ENCODE measurements around the gene KRTAP5-7. TPM values are rescaled to one million over a fixed set of nuclear protein-coding genes. Genes with fewer than 3 reads are reported as not detected.

KRTAP5-7 gene
- total RNA-seq, 1 donor from 2014 or later, result not detected

DNA sequence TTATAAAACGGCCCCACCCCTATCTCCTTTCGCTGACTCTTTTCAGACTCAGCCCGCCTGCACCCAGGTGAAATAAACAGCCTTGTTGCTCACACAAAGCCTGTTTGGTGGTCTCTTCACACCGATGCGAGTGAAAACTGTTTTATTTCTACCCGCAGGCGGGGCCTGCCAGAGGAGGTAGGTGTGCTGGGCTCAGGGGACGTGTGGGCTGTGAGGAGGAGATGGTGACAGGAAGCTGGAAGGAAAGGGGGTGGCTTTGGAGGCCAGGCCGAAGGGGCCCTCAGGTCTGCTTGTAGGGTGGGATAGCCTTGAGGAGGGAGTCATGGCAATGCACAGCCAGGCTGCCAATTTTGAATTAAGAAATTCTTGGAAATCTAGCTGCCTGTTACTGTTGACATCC is 21.3 kb upstream of the KRTAP5-7 start:
- Mint-ChIP-seq H3K27ac (peak overlapping the region; percentile 60), H3K4me1 (peaks cover 19% of the 10 kb centered on the region), H3K9me3 (peaks cover 25% of the 10 kb centered on the region), H3K36me3 (peaks cover 8% of the 10 kb centered on the region), H3K27me3 (ENCODE audit: insufficient read depth, low read depth) (peaks cover 2% of the 10 kb centered on the region), H3K4me3 (no peak overlapping the region)
- Histone ChIP-seq H3K27me3 (no peaks in the 10 kb centered on the region), H2AFZ (replicated peaks) (no peak overlapping the region), H3K9me3 (ENCODE audit: low read depth) (peaks cover 6% of the 10 kb centered on the region), H3F3A (ENCODE audit: low read depth) (peaks cover 4% of the 10 kb centered on the region), H3K4me2 (no peak overlapping the region), H3K79me2 (ENCODE audit: low read depth) (no peaks in the 10 kb centered on the region), H3K4me1 (peaks cover 15% of the 10 kb centered on the region), H3K9ac (no peak overlapping the region), H3K36me3 (no peaks in the 10 kb centered on the region), H4K20me1 (ENCODE audit: low read depth) (no peaks in the 10 kb centered on the region), H3K27ac (no peak overlapping the region), H3K4me3 (no peak overlapping the region)
- DNase-seq (ENCODE audit: low spot score), result no peak
- TF ChIP-seq, protein P1, sequence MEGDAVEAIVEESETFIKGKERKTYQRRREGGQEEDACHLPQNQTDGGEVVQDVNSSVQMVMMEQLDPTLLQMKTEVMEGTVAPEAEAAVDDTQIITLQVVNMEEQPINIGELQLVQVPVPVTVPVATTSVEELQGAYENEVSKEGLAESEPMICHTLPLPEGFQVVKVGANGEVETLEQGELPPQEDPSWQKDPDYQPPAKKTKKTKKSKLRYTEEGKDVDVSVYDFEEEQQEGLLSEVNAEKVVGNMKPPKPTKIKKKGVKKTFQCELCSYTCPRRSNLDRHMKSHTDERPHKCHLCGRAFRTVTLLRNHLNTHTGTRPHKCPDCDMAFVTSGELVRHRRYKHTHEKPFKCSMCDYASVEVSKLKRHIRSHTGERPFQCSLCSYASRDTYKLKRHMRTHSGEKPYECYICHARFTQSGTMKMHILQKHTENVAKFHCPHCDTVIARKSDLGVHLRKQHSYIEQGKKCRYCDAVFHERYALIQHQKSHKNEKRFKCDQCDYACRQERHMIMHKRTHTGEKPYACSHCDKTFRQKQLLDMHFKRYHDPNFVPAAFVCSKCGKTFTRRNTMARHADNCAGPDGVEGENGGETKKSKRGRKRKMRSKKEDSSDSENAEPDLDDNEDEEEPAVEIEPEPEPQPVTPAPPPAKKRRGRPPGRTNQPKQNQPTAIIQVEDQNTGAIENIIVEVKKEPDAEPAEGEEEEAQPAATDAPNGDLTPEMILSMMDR (IDR thresholded peaks at IDR 0.05), result no peak
- TF ChIP-seq EZH2phosphoT487 (IDR thresholded peaks at IDR 0.05), result no peak
- no peak for TF ChIP-seq EZH2 (IDR thresholded peaks at IDR 0.05)

DNA sequence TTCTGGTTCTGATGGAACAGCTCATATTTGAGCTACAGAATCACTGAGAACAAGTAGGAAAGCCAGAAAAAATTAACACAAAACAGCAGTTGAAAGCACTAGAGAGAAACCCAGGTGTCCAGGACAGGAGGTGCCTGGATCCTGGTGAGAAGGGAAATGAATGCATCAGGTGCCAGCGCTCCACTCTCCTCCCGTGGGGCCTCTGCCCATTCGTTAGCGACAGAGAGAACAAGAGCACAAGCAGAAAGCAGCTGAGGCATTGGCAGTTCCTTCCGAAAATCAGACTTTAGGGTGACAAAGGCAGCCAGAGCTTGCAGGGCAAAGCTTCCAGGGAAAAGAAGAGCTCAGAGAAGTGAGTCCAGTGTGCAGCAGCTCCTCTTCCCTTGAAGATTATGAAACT is 20.0 kb upstream of the KRTAP5-7 start:
- Mint-ChIP-seq H3K27me3 (ENCODE audit: insufficient read depth, low read depth) (peaks cover 5% of the 10 kb centered on the region), H3K4me3 (no peak overlapping the region), H3K27ac (no peak overlapping the region), H3K9me3 (peaks cover 34% of the 10 kb centered on the region), H3K4me1 (peaks cover 19% of the 10 kb centered on the region), H3K36me3 (peaks cover 8% of the 10 kb centered on the region)
- H3K27me3 ChIP-seq, result no peaks in the 10 kb centered on the region
- H3K79me2 ChIP-seq (ENCODE audit: low read depth), result no peaks in the 10 kb centered on the region
- TF ChIP-seq EZH2 (IDR thresholded peaks at IDR 0.05) (no peak), EZH2phosphoT487 (IDR thresholded peaks at IDR 0.05) (no peak)
- TF ChIP-seq, protein P1 (IDR thresholded peaks at IDR 0.05), result no peak
- no peak overlapping the region for H3K9ac ChIP-seq
- no peak overlapping the region for H3K27ac ChIP-seq
- peaks cover 6% of the 10 kb centered on the region for H3K9me3 ChIP-seq (ENCODE audit: low read depth)
- H3K36me3 ChIP-seq, result no peaks in the 10 kb centered on the region
- peaks cover 4% of the 10 kb centered on the region for H3F3A ChIP-seq (ENCODE audit: low read depth)
- no peaks in the 10 kb centered on the region for H4K20me1 ChIP-seq (ENCODE audit: low read depth)
- DNase-seq (ENCODE audit: low spot score), result no peak
- H3K4me2 ChIP-seq, result no peak overlapping the region
- H3K4me1 ChIP-seq, result peaks cover 15% of the 10 kb centered on the region
- no peak overlapping the region for H2AFZ ChIP-seq (replicated peaks)
- no peak overlapping the region for H3K4me3 ChIP-seq

DNA sequence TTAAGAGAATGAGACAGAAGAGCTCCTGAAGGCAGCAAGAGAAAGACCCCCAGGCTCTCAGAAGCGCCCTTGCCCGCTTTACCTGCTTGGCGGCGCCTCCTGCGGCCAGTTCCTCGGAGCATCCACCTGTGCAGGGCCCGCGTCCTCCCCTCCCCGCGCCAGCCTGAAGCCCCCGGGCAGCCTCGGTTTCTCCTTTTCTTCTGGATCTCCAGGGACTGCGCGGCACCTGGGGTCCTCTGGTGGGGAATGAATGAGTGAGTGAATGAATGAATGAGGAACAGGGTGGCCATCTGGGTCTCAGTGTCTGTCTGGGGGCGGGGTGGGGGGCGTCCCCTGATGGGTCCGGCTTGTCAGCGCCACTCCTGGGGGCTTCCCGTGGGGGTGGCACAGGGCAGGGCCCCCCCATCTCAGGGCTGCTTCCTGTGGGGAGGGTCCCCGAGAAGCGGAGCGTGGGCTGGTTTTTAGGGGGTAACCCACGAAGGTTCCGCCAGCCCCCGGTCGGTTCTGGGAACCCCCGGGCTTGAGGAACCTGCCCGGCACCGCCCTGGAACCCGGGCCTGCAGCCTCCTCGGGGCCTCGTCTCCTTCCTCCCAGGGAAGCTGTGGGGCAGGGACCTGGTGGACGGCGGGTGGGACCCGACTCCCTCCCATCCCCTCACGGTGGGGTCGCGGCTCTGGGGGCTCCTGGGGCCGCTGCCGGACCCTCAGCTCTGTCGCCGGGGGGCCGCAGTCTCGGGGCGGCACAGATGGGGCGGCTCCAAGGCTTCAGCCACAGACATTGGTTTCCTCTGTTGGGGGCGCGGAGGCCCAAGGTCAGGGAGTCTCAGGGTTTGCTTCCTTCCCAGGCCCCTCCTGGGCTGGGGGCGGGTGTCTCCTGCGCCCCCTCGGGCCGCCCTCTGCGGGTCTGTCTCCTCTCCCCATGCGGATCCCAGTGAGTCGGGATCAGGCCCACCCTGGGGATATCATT is 8.3 kb upstream of the KRTAP5-7 start:
- no peaks in the 10 kb centered on the region for H3K79me2 ChIP-seq (ENCODE audit: low read depth)
- no peak overlapping the region for H2AFZ ChIP-seq (replicated peaks)
- peaks cover 7% of the 10 kb centered on the region for H3K4me1 Mint-ChIP-seq
- no peak for TF ChIP-seq EZH2 (IDR thresholded peaks at IDR 0.05)
- TF ChIP-seq, protein P1 (IDR thresholded peaks at IDR 0.05), result no peak
- no peak for TF ChIP-seq EZH2phosphoT487 (IDR thresholded peaks at IDR 0.05)
- no peaks in the 10 kb centered on the region for H3F3A ChIP-seq (ENCODE audit: low read depth)
- no peaks in the 10 kb centered on the region for H3K9me3 ChIP-seq (ENCODE audit: low read depth)
- no peaks in the 10 kb centered on the region for H3K27me3 ChIP-seq
- no peaks in the 10 kb centered on the region for H3K27me3 Mint-ChIP-seq (ENCODE audit: insufficient read depth, low read depth)
- no peak overlapping the region for H3K27ac Mint-ChIP-seq
- no peak overlapping the region for H3K4me2 ChIP-seq
- no peaks in the 10 kb centered on the region for H3K36me3 ChIP-seq
- H3K9me3 Mint-ChIP-seq, result peaks cover 2% of the 10 kb centered on the region
- H4K20me1 ChIP-seq (ENCODE audit: low read depth), result no peaks in the 10 kb centered on the region
- no peak overlapping the region for H3K4me3 Mint-ChIP-seq
- H3K9ac ChIP-seq, result no peak overlapping the region
- no peak overlapping the region for H3K4me3 ChIP-seq
- no peak overlapping the region for H3K27ac ChIP-seq
- DNase-seq (ENCODE audit: low spot score), result no peak
- H3K36me3 Mint-ChIP-seq, result no peaks in the 10 kb centered on the region
- H3K4me1 ChIP-seq, result no peaks in the 10 kb centered on the region
